ENCODE data around the gene GPR132. TPM values are rescaled to one million over a fixed set of nuclear protein-coding genes. Genes with fewer than 3 reads are reported as not detected.
"Not testable (repeated sequence)": the region's sequence is repeated elsewhere in the genome, so short reads cannot be mapped to it uniquely, and the experiment has no call there.

The GPR132 gene
- polyA plus RNA-seq, 1 donor from 2014 or later, result not detected

- not testable (repeated sequence) for H3K4me2 ChIP-seq (ENCODE audit: low read length)
Observed at GRCh38 chr14:105027718-105028117, 37.5 kb downstream of the GPR132 start.

GRCh38 chr14:105026802-105027563 is 38.2 kb downstream of the GPR132 start:
- H3K9me2 ChIP-seq (ENCODE audit: insufficient read depth, low read length), result no peaks in the 10 kb centered on the region
- no peak overlapping the region for H3K4me2 ChIP-seq (ENCODE audit: low read length)
- H3K4me3 ChIP-seq (ENCODE audit: low read length), result no peak overlapping the region
- H4K20me1 ChIP-seq (ENCODE audit: insufficient read depth), result no peaks in the 10 kb centered on the region
- H3K9ac ChIP-seq (ENCODE audit: low read length), result no peak overlapping the region
- no peaks in the 10 kb centered on the region for H3K36me3 ChIP-seq (ENCODE audit: insufficient read depth, low read length)
- H3K27ac ChIP-seq (ENCODE audit: low read length), result no peak overlapping the region
- no peaks in the 10 kb centered on the region for H3K79me2 ChIP-seq (replicated peaks; ENCODE audit: insufficient read depth, low read length)
- TF ChIP-seq EZH2 (IDR thresholded peaks at IDR 0.05; ENCODE audit: borderline replicate concordance, insufficient read depth, low read length, poor library complexity, severe bottlenecking), result no peak
- TF ChIP-seq SMC3 (conservative IDR thresholded peaks at IDR 0.05; ENCODE audit: poor library complexity), result no peak
- TF ChIP-seq TAF1 (IDR thresholded peaks at IDR 0.05; ENCODE audit: low read depth), result no peak
- TF ChIP-seq POLR2AphosphoS5 (IDR thresholded peaks at IDR 0.05), result no peak
- TF ChIP-seq RAD21 (conservative IDR thresholded peaks at IDR 0.05), result no peak
- TF ChIP-seq CTCF (IDR thresholded peaks at IDR 0.05; ENCODE audit: poor library complexity, severe bottlenecking), result no peak
- TF ChIP-seq EP300 (conservative IDR thresholded peaks at IDR 0.05; ENCODE audit: poor library complexity, severe bottlenecking), result no peak
- no peak for TF ChIP-seq MXI1 (conservative IDR thresholded peaks at IDR 0.05; ENCODE audit: poor library complexity, severe bottlenecking)
- TF ChIP-seq REST (IDR thresholded peaks at IDR 0.05; ENCODE audit: borderline replicate concordance), result no peak
- H3K27me3 ChIP-seq (ENCODE audit: insufficient read depth, low read depth, low read length), result no peaks in the 10 kb centered on the region
- no peaks in the 10 kb centered on the region for H3K9me3 ChIP-seq (ENCODE audit: low read length)
- H2AFZ ChIP-seq (ENCODE audit: low read depth, low read length), result no peak overlapping the region
- no peaks in the 10 kb centered on the region for H3F3A ChIP-seq (ENCODE audit: insufficient read depth, low read length, poor library complexity, severe bottlenecking)

More at GRCh38 chr14:105027718-105028117, 37.5 kb downstream of the GPR132 start:
- not testable (repeated sequence) for H3K9me2 ChIP-seq (ENCODE audit: insufficient read depth, low read length); H3K9ac ChIP-seq (ENCODE audit: low read length); H3K27me3 ChIP-seq (ENCODE audit: insufficient read depth, low read depth, low read length); H3K36me3 ChIP-seq (ENCODE audit: insufficient read depth, low read length); H3F3A ChIP-seq (ENCODE audit: insufficient read depth, low read length, poor library complexity, severe bottlenecking); H2AFZ ChIP-seq (ENCODE audit: low read depth, low read length); H3K79me2 ChIP-seq (replicated peaks; ENCODE audit: insufficient read depth, low read length); H4K20me1 ChIP-seq (ENCODE audit: insufficient read depth); H3K9me3 ChIP-seq (ENCODE audit: low read length); H3K27ac ChIP-seq (ENCODE audit: low read length); H3K4me3 ChIP-seq (ENCODE audit: low read length)
